Articular chondrocyte of knee joint (primary cell): ENCODE measurements around the gene MVP. TPM values are rescaled to one million over a fixed set of nuclear protein-coding genes. Genes with fewer than 3 reads are reported as not detected.

ENCODE experiments used
- small RNA-seq: library from RNA; depleted of rRNA; stranded (forward); fragments of <200 nt; gene quantifications from one replicate; pipeline ENCODE3, GENCODE V24; 2012
- total RNA-seq: library from RNA; depleted of rRNA; stranded (reverse); fragments of >200 nt; gene quantifications from 2 replicates; pipeline ENCODE4 v1.2.3, GENCODE V29; 2012

The MVP gene
- total RNA-seq: 249 and 324 TPM in 2 replicates

GRCh38 chr16:29820271-29820701 is at the start of gene MVP:
Gene MVP, plus strand, starts transcription at chr16:29820462. Its CDS starts 10,088 bp downstream, at chr16:29830550.

GRCh38 chr16:29777576-29778350 is 42.5 kb upstream of the MVP start, which contains the start of gene ZG16:
Gene ZG16, plus strand, starts transcription at chr16:29778256. Its CDS starts 1,011 bp downstream, at chr16:29779267.

GRCh38 chr16:29790183-29790948 is 29.9 kb upstream of the MVP start, which contains the start of gene KIF22:
Gene KIF22, plus strand, starts transcription at chr16:29790751. Its CDS starts 9 bp downstream, at chr16:29790760.

GRCh38 chr16:29806099-29806579 is 14.1 kb upstream of the MVP start, which contains the start of gene MAZ:
Gene MAZ, plus strand, starts transcription at chr16:29806529. Its CDS starts 173 bp downstream, at chr16:29806702.

GRCh38 chr16:29811896-29812665 is 8.2 kb upstream of the MVP start, which contains the start of gene PRRT2:
Gene PRRT2, plus strand, starts transcription at chr16:29812193. Its CDS starts 862 bp downstream, at chr16:29813055.

GRCh38 chr16:29815793-29816693 is 4.2 kb upstream of the MVP start, which contains the start of gene PAGR1:
Gene PAGR1, plus strand, starts transcription at chr16:29816152. Its CDS starts 374 bp downstream, at chr16:29816526.

GRCh38 chr16:29862884-29863668 is 42.8 kb downstream of the MVP start, which contains the start of gene CDIPT:
Gene CDIPT, minus strand, starts transcription at chr16:29863226. Its CDS starts 369 bp downstream, at chr16:29862857.

Small RNA genes lying within 50 kb of the gene (small RNA-seq; reads per million reads assigned to genes)
- gene AC009133.6 (not detected), gene AC120114.4 (not detected)

Other genes starting within 250 kb of the MVP start
- not detected in 2 replicates for gene SPN, start 157.2 kb upstream of the MVP start, total RNA-seq
- 0.52 and 1.6 TPM in 2 replicates for gene QPRT, start 141.3 kb upstream of the MVP start, total RNA-seq
- gene C16orf54, start 74.5 kb upstream of the MVP start, total RNA-seq: not detected in 2 replicates
- not detected in 2 replicates for gene ZG16, start 42.2 kb upstream of the MVP start, total RNA-seq
- gene KIF22, start 29.7 kb upstream of the MVP start, total RNA-seq: 14.9 and 21.0 TPM in 2 replicates
- gene MAZ, start 13.9 kb upstream of the MVP start, total RNA-seq: 139 and 158 TPM in 2 replicates
- 2.4 and 3.5 TPM in 2 replicates for gene PRRT2, start 8.3 kb upstream of the MVP start, total RNA-seq
- 13.7 and 18.3 TPM in 2 replicates for gene PAGR1, start 4.3 kb upstream of the MVP start, total RNA-seq
- 81.8 and 83.9 TPM in 2 replicates for gene CDIPT, start 42.8 kb downstream of the MVP start, total RNA-seq
- gene SEZ6L2, start 79.1 kb downstream of the MVP start, total RNA-seq: 1.8 and 2.6 TPM in 2 replicates
- 3.1 and 4.8 TPM in 2 replicates for gene ASPHD1, start 80.0 kb downstream of the MVP start, total RNA-seq
- 11.3 and 12.0 TPM in 2 replicates for gene KCTD13, start 105.8 kb downstream of the MVP start, total RNA-seq
- gene TMEM219, start 141.6 kb downstream of the MVP start, total RNA-seq: 74.1 and 77.0 TPM in 2 replicates
- 32.4 and 35.7 TPM in 2 replicates for gene TAOK2, start 153.4 kb downstream of the MVP start, total RNA-seq
- 4.1 and 5.4 TPM in 2 replicates for gene HIRIP3, start 175.2 kb downstream of the MVP start, total RNA-seq
- 26.7 and 26.9 TPM in 2 replicates for gene INO80E, start 175.8 kb downstream of the MVP start, total RNA-seq
- under 0.01 and 0.13 TPM in 2 replicates for gene DOC2A, start 190.6 kb downstream of the MVP start, total RNA-seq
- gene C16orf92, start 202.7 kb downstream of the MVP start, total RNA-seq: not detected in 2 replicates
- gene TLCD3B, start 210.8 kb downstream of the MVP start, total RNA-seq: 0.11 and 0.26 TPM in 2 replicates
- gene ALDOA, start 245.3 kb downstream of the MVP start, total RNA-seq: 828 and 846 TPM in 2 replicates